GM12878 (cell line): ENCODE measurements around the gene SCTR. TPM values are rescaled to one million over a fixed set of nuclear protein-coding genes. Genes with fewer than 3 reads are reported as not detected.

Experiments
- ATAC-seq: fragments of 200-7000 bp; cut with Tn5 transposase; 3 replicates; pipeline ENCODE4 v1.9.1; 2020; ENCODE audit warnings: mild to moderate bottlenecking, moderate library complexity
- BruUV-seq: library from RNA; stranded (reverse); fragments of 400-500 nt; replicated peaks from 2 replicates; lab custom pipeline; 2021; lab: Mats Ljungman, UMichigan
- CTCF ChIA-PET: fragments of 300-600 bp; sonication (Branson Sonifier 250); formaldehyde crosslinking; extraction: SDS; loops from one replicate; lab custom pipeline; 2021; ENCODE audit warnings: inconsistent platforms; lab: Yijun Ruan, JAX
- POLR2A ChIA-PET: fragments of 350-600 bp; formaldehyde crosslinking; extraction: SDS; loops from one replicate; lab custom pipeline; 2021; ENCODE audit warnings: inconsistent platforms; lab: Charles Lee
- RAD21 ChIA-PET: fragments of 300-600 bp; sonication (Branson Sonifier 250); formaldehyde crosslinking; loops from one replicate; lab custom pipeline; 2023; ENCODE audit warnings: antibody characterized with exemption; ENCODE audit not compliant: unreplicated experiment; lab: Charles Lee
- SMC1A ChIA-PET: fragments of 300-600 bp; sonication (Branson Sonifier 250); formaldehyde crosslinking; loops from one replicate; lab custom pipeline; 2023; ENCODE audit not compliant: unreplicated experiment, uncharacterized antibody; lab: Charles Lee
- DNase-seq: peaks from one replicate; pipeline ENCODE4 v3.0.0-alpha.2; 2011; ENCODE audit warnings: low read depth, low spot score
- FAIRE-seq: peaks from 3 replicates; lab custom pipeline; 2011; peaks lifted over from hg19 to GRCh38; lab: Jason Lieb, UNC
- H2AFZ ChIP-seq: 2 replicates; pipeline ENCODE4 v1.6.0; 2011; ENCODE audit warnings: low read depth, low read length, control low read depth; ENCODE audit not compliant: control insufficient read depth
- H3K27ac ChIP-seq: 2 replicates; pipeline ENCODE4 v1.5.1; 2011; ENCODE audit warnings: control low read depth; ENCODE audit not compliant: control insufficient read depth, insufficient read depth
- H3K27me3 ChIP-seq, 2 experiments: replicated peaks in 1 of 2; 2 replicates each; pipeline versions ENCODE4 v1.6.0 to v1.6.1; 2011; ENCODE audit warnings: low read length in 1 of 2; ENCODE audit not compliant: control insufficient read depth in 2 of 2, insufficient read depth in 2 of 2
- H3K36me3 ChIP-seq, 2 experiments: 2 replicates each; pipeline ENCODE4 v1.5.1; 2011; ENCODE audit warnings: low read length in 1 of 2; ENCODE audit not compliant: control insufficient read depth in 2 of 2, insufficient read depth in 2 of 2
- H3K4me1 ChIP-seq: 2 replicates; pipeline ENCODE4 v1.6.1; 2011; ENCODE audit warnings: mild to moderate bottlenecking, low read length, moderate library complexity, mixed read lengths; ENCODE audit not compliant: control insufficient read depth, insufficient read depth
- H3K4me2 ChIP-seq: 2 replicates; pipeline ENCODE4 v1.6.0; 2011; ENCODE audit warnings: control low read depth; ENCODE audit not compliant: control insufficient read depth, insufficient read depth
- H3K4me3 ChIP-seq: fragments of 200-600 bp; sonication (generic); 2 replicates; pipeline ENCODE4 v1.5.1; 2016
- H3K79me2 ChIP-seq: 2 replicates; pipeline ENCODE4 v1.6.0; 2011; ENCODE audit warnings: low read length; ENCODE audit not compliant: control insufficient read depth, insufficient read depth
- H3K9ac ChIP-seq: 2 replicates; pipeline ENCODE4 v1.8.0; 2011; ENCODE audit warnings: low read length, control low read depth, mixed read lengths; ENCODE audit not compliant: control insufficient read depth, insufficient read depth
- H3K9me3 ChIP-seq: replicated peaks from 3 replicates; pipeline ENCODE4 v1.5.1; 2011; ENCODE audit warnings: mild to moderate bottlenecking, low read length; ENCODE audit not compliant: control insufficient read depth, insufficient read depth
- H4K20me1 ChIP-seq: 2 replicates; pipeline ENCODE4 v1.6.0; 2011; ENCODE audit not compliant: control insufficient read depth, insufficient read depth
- ATF3 ChIP-seq: IDR thresholded peaks from 2 replicates; pipeline ENCODE4 v1.6.1; 2011; ENCODE audit warnings: low read depth, mild to moderate bottlenecking, low read length, moderate library complexity, borderline replicate concordance; ENCODE audit errors: extremely low read depth
- ATF7 ChIP-seq: fragments of 450-650 bp; IDR thresholded peaks from 2 replicates; pipeline ENCODE4 v1.6.1; 2016; ENCODE audit warnings: low read depth, mild to moderate bottlenecking
- BCL11A ChIP-seq: IDR thresholded peaks from 2 replicates; pipeline ENCODE4 v1.6.1; 2011; ENCODE audit warnings: low read depth, low read length
- BCL3 ChIP-seq: IDR thresholded peaks from 2 replicates; pipeline ENCODE4 v1.6.1; 2011; ENCODE audit warnings: borderline replicate concordance, low read depth, mild to moderate bottlenecking, moderate library complexity, low read length; ENCODE audit not compliant: insufficient read depth, poor library complexity, severe bottlenecking
- GABPA ChIP-seq: IDR thresholded peaks from 2 replicates; pipeline ENCODE4 v1.6.1; 2014; ENCODE audit warnings: antibody characterized with exemption, low read depth, mild to moderate bottlenecking, inconsistent platforms
- HDGF ChIP-seq: fragments of 450-650 bp; IDR thresholded peaks from 2 replicates; pipeline ENCODE4 v1.6.1; 2016; ENCODE audit warnings: antibody characterized with exemption
- NR2F1 ChIP-seq: fragments of 450-650 bp; conservative IDR thresholded peaks from 2 replicates; pipeline ENCODE4 v1.6.1; 2017; ENCODE audit warnings: mild to moderate bottlenecking
- NRF1 ChIP-seq: conservative IDR thresholded peaks from 2 replicates; pipeline ENCODE4 v1.6.1; 2011; ENCODE audit warnings: mild to moderate bottlenecking, low read depth, low read length, improper control_type of control experiment
- POLR2A ChIP-seq: IDR thresholded peaks from 2 replicates; pipeline ENCODE4 v1.6.1; 2011; ENCODE audit warnings: low read depth, mild to moderate bottlenecking, low read length
- RAD51 ChIP-seq: fragments of 450-650 bp; IDR thresholded peaks from 2 replicates; pipeline ENCODE4 v1.6.1; 2016; ENCODE audit warnings: moderate library complexity, mild to moderate bottlenecking, inconsistent platforms
- RELB ChIP-seq: fragments of 450-650 bp; IDR thresholded peaks from 2 replicates; pipeline ENCODE4 v1.6.1; 2017; ENCODE audit warnings: low read depth, mild to moderate bottlenecking, moderate library complexity
- SMC3 ChIP-seq: IDR thresholded peaks from 2 replicates; pipeline ENCODE4 v1.6.1; 2011; ENCODE audit warnings: low read length, improper control_type of control experiment, borderline replicate concordance
- STAT1 ChIP-seq: fragments of 450-650 bp; conservative IDR thresholded peaks from 2 replicates; pipeline ENCODE4 v1.6.1; 2014; ENCODE audit warnings: antibody characterized with exemption, mild to moderate bottlenecking
- SUZ12 ChIP-seq: fragments of 200-600 bp; sonication (generic); IDR thresholded peaks from one replicate; pipeline ENCODE4 v1.6.1; 2018; ENCODE audit warnings: antibody characterized with exemption, mild to moderate bottlenecking; ENCODE audit not compliant: unreplicated experiment
- ZBTB11 ChIP-seq: fragments of 450-650 bp; formaldehyde crosslinking; IDR thresholded peaks from 2 replicates; pipeline ENCODE4 v1.5.0; 2022; ENCODE audit warnings: mild to moderate bottlenecking, missing genetic modification characterization
- ZSCAN29 ChIP-seq: fragments of 450-650 bp; IDR thresholded peaks from 2 replicates; pipeline ENCODE4 v1.6.1; 2017; ENCODE audit warnings: mild to moderate bottlenecking, moderate library complexity
- WGBS: methylation state at CpG from one replicate; pipeline ENCODE4 v1.1.6; 2016; ENCODE audit warnings: low lambda C conversion rate; ENCODE audit not compliant: insufficient replicate concordance, insufficient coverage; ENCODE audit errors: missing lambda C conversion rate; 5-methylcytosine and 5-hydroxymethylcytosine counted together
- in situ Hi-C: fragments of 300-500 bp; cut with MboI; formaldehyde crosslinking; loops from 9 replicates; pipeline ENCODE4 v1.14.3; 2018; ENCODE audit warnings: mixed read lengths
- intact Hi-C: fragments of 100-400 bp; cut with micrococcal nuclease; formaldehyde crosslinking; loops from one replicate; pipeline ENCODE4 v1.14.2; 2022; ENCODE audit not compliant: unreplicated experiment
- polyA plus RNA-seq, 11 experiments: library from polyadenylated mRNA; depleted of rRNA in 4 of 11; unstranded in 6 of 11; stranded (reverse) in 5 of 11; fragments of >200 nt; fragmentation: Nextera tagmentation in 4 of 11; fragmentation: Illumina TruSeq in 1 of 11; extraction: Ambion mirVana in 4 of 11; extraction: Trizol in 1 of 11; gene quantifications; 1 replicate in 1 of 11; 2 replicates in 10 of 11; pipeline versions ENCODE4 v1.2.1 to v1.2.3, GENCODE V29; 2011 to 2016; ENCODE audit warnings: inconsistent platforms in 2 of 11, missing spikeins in 2 of 11, low read depth in 1 of 11
- total RNA-seq, 4 experiments: library from RNA; depleted of rRNA in 3 of 4; stranded (reverse); fragments of >200 nt in 3 of 4; fragmentation: Illumina TruSeq in 1 of 4; extraction: Trizol in 1 of 4; gene quantifications; 2 replicates each; pipeline versions ENCODE4 v1.2.1 to v1.2.3, GENCODE V29; 2013 to 2021

SCTR gene
- total and polyA plus RNA-seq, 10 of the 15 experiments (the other 5 are each of a cell fraction or from before 2014, with no cell fraction given), result 0.26 TPM; not detected in 9

- no peak for TF ChIP-seq ZBTB11
- no peak for TF ChIP-seq NR2F1
- TF ChIP-seq STAT1, result no peak
- TF ChIP-seq BCL11A, result no peak
- no peak for TF ChIP-seq ZSCAN29
- no peak for TF ChIP-seq GABPA
Measured at GRCh38 chr2:119442226-119442619, 82.1 kb downstream of the SCTR start (continued).

- ChIA-PET SMC1A (interaction anchor here (1.3 to 1.7 kb wide), 3 partner anchors 10 to 38 kb away, joined by 3 to 5 read pairs (median 3); no protein-coding TSS in a partner anchor), POLR2A (no interaction called here), CTCF (interaction anchor here (1.0 to 1.3 kb wide), 6 partner anchors 29 to 45 kb away, joined by 3 to 6 read pairs (median 4); no protein-coding TSS in a partner anchor), RAD21 (interaction anchor here (1.1 kb wide), 1 partner anchor 27 kb away, joined by 3 read pairs; no protein-coding TSS in a partner anchor)
- Histone ChIP-seq H2AFZ (no peak overlapping the region), H3K9ac (no peak overlapping the region), H3K9me3 (no peaks in the 10 kb centered on the region), H3K27me3 (no peaks in the 10 kb centered on the region), H4K20me1 (no peaks in the 10 kb centered on the region), H3K4me1 (no peaks in the 10 kb centered on the region), H3K79me2 (no peaks in the 10 kb centered on the region), H3K4me3 (no peak overlapping the region), H3K27ac (no peak overlapping the region), H3K36me3 (no peaks in the 10 kb centered on the region; a peak in 1 of 4 replicates), H3K4me2 (no peak overlapping the region)
- FAIRE-seq (no peak), ATAC-seq (no peak), DNase-seq (no peak)
- in situ Hi-C loops, result no loop called here
- intact Hi-C loops, result no loop called here
- WGBS, result 19% methylated on average over 8 of the region's 8 CpGs
- BruUV-seq, result no TSS peak
- no peak for TF ChIP-seq RAD51
- TF ChIP-seq POLR2A, result no peak
- TF ChIP-seq RELB, result no peak
- no peak for TF ChIP-seq ATF7
- TF ChIP-seq HDGF, result no peak
- TF ChIP-seq ATF3, result no peak
- TF ChIP-seq NRF1, result no peak
- no peak for TF ChIP-seq BCL3
- no peak for TF ChIP-seq SMC3
- TF ChIP-seq SUZ12, result no peak
Measured at GRCh38 chr2:119441376-119442225, 82.7 kb downstream of the SCTR start.
